ENCODE measurements around the gene LYL1. TPM values are rescaled to one million over a fixed set of nuclear protein-coding genes. Genes with fewer than 3 reads are reported as not detected.

LYL1 gene
- total and polyA plus RNA-seq, 9 of the 15 experiments (the other 6 are each of a cell fraction or from before 2014, with no cell fraction given), result 1.3 to 266 (median 34.0) TPM

- TF ChIP-seq ZNF668 (CRISPR knock-in tag; IDR thresholded peaks at IDR 0.05) (no peak), ZNF197 (CRISPR knock-in tag; IDR thresholded peaks at IDR 0.05; ENCODE audit: low read depth) (no peak), ZNF224 (CRISPR knock-in tag; IDR thresholded peaks at IDR 0.05) (no peak), FUS (optimal IDR thresholded peaks at IDR 0.05; ENCODE audit: low read depth, low read length) (no peak), KDM2B (CRISPR knock-in tag; IDR thresholded peaks at IDR 0.05) (no peak), BDP1 (IDR thresholded peaks at IDR 0.05; ENCODE audit: insufficient read depth, insufficient read length) (no peak), ARID2 (IDR thresholded peaks at IDR 0.05) (no peak), POLR2A (conservative IDR thresholded peaks at IDR 0.05) (no peak; the same call in none of the 2 replicates), ZNF146 (CRISPR knock-in tag; IDR thresholded peaks at IDR 0.05; ENCODE audit: unreplicated experiment) (no peak), NCOA6 (IDR thresholded peaks at IDR 0.05) (no peak), FIP1L1 (IDR thresholded peaks at IDR 0.05; ENCODE audit: low read depth, low read length, poor library complexity, severe bottlenecking) (peak; percentile 8), USF1 (CRISPR knock-in tag; IDR thresholded peaks at IDR 0.05) (no peak), SETDB1 (IDR thresholded peaks at IDR 0.05; ENCODE audit: low read length) (no peak), MAFG (tag; conservative IDR thresholded peaks at IDR 0.05) (0 out of 2 replicates have a peak, but pooled peaks have one; percentile 7), MTA1 (IDR thresholded peaks at IDR 0.05; ENCODE audit: borderline replicate concordance) (no peak), MAFF (IDR thresholded peaks at IDR 0.05; ENCODE audit: low read length) (no peak), SMARCC2 (IDR thresholded peaks at IDR 0.05; ENCODE audit: low read depth) (no peak), CTCF (IDR thresholded peaks at IDR 0.05 in 2 of 3, conservative IDR thresholded peaks at IDR 0.05 in 1 of 3; ENCODE audit: insufficient read depth in 2 of 3, low read depth in 1 of 3, low read length in 3 of 3) (no peak), EWSR1 (IDR thresholded peaks at IDR 0.05; ENCODE audit: borderline replicate concordance, low read depth, partially characterized antibody) (no peak), YY1 (IDR thresholded peaks at IDR 0.05; ENCODE audit: borderline replicate concordance in 1 of 3, control insufficient read depth in 1 of 3, extremely low read depth in 1 of 3, insufficient read depth in 3 of 3, insufficient read length in 1 of 3, insufficient replicate concordance in 2 of 3, low read depth in 1 of 3, low read length in 2 of 3) (no peak)
- TF ChIP-seq, protein P1, sequence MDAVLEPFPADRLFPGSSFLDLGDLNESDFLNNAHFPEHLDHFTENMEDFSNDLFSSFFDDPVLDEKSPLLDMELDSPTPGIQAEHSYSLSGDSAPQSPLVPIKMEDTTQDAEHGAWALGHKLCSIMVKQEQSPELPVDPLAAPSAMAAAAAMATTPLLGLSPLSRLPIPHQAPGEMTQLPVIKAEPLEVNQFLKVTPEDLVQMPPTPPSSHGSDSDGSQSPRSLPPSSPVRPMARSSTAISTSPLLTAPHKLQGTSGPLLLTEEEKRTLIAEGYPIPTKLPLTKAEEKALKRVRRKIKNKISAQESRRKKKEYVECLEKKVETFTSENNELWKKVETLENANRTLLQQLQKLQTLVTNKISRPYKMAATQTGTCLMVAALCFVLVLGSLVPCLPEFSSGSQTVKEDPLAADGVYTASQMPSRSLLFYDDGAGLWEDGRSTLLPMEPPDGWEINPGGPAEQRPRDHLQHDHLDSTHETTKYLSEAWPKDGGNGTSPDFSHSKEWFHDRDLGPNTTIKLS (IDR thresholded peaks at IDR 0.05; ENCODE audit: borderline replicate concordance, low read depth), result no peak
- TF ChIP-seq, protein P2, sequence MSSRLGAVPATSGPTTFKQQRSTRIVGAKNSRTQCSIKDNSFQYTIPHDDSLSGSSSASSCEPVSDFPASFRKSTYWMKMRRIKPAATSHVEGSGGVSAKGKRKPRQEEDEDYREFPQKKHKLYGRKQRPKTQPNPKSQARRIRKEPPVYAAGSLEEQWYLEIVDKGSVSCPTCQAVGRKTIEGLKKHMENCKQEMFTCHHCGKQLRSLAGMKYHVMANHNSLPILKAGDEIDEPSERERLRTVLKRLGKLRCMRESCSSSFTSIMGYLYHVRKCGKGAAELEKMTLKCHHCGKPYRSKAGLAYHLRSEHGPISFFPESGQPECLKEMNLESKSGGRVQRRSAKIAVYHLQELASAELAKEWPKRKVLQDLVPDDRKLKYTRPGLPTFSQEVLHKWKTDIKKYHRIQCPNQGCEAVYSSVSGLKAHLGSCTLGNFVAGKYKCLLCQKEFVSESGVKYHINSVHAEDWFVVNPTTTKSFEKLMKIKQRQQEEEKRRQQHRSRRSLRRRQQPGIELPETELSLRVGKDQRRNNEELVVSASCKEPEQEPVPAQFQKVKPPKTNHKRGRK (tag; IDR thresholded peaks at IDR 0.05), result peak; percentile 89
- TF ChIP-seq, protein P3, sequence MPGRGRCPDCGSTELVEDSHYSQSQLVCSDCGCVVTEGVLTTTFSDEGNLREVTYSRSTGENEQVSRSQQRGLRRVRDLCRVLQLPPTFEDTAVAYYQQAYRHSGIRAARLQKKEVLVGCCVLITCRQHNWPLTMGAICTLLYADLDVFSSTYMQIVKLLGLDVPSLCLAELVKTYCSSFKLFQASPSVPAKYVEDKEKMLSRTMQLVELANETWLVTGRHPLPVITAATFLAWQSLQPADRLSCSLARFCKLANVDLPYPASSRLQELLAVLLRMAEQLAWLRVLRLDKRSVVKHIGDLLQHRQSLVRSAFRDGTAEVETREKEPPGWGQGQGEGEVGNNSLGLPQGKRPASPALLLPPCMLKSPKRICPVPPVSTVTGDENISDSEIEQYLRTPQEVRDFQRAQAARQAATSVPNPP (IDR thresholded peaks at IDR 0.05; ENCODE audit: borderline replicate concordance, insufficient read depth, insufficient read length), result no peak
Measured at GRCh38 chr19:13097033-13097462, 5.6 kb downstream of the LYL1 start (continued).

Data from K562 (cell line).